ENCODE data around the gene MYMK.
A peak's percentile ranks its signal among the peaks of the same experiment; 100 is the strongest.

Gene MYMK

GRCh38 chr9:133535306-133535877, 10.6 kb upstream of the MYMK start:
- no peak for TF ChIP-seq CTCF (IDR thresholded peaks at IDR 0.05; ENCODE audit: low read depth, low read length, missing control alignments)
- no peak overlapping the region for H3K4me3 ChIP-seq (replicated peaks; ENCODE audit: low read depth, low read length)
- DNase-seq (ENCODE audit: extremely low read depth, low read depth) = no peak

GRCh38 chr9:133534346-133535291, 9.9 kb upstream of the MYMK start, which contains the start of gene ADAMTSL2:
TSS of gene ADAMTSL2 (plus strand) at chr9:133534704. CDS start at chr9:133536713, 2,009 bp downstream.
- no peak for TF ChIP-seq CTCF (IDR thresholded peaks at IDR 0.05; ENCODE audit: low read depth, low read length, missing control alignments)
- DNase-seq (ENCODE audit: extremely low read depth, low read depth) = no peak
- no peak within 1 kb of the TSS for H3K4me3 ChIP-seq (replicated peaks; ENCODE audit: low read depth, low read length)

DNA sequence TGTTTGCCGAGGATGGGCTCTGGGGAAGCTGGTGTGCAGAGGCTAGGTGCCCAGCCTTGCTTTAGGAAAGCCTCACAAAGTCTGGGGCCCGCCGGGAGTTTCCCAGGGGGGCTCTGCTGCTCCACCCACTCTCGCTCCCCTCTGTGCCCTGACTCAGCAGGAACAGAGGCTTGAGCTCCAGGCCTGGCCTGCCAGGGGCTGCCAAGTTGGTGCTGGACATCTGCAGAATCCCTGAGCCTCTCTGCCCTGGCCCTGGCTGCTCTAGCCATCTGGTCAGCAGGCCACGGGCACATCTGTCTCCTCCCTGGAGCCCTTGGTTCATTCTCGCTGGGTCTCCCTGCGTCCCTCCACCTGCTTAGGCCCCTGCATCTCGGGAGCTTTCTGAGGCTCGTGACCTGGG, 9.1 kb upstream of the MYMK start:
- TF ChIP-seq CTCF (IDR thresholded peaks at IDR 0.05; ENCODE audit: low read depth, low read length, missing control alignments) = no peak
- no peak for DNase-seq (ENCODE audit: extremely low read depth, low read depth)
- H3K4me3 ChIP-seq (replicated peaks; ENCODE audit: low read depth, low read length) = no peak overlapping the region

DNA sequence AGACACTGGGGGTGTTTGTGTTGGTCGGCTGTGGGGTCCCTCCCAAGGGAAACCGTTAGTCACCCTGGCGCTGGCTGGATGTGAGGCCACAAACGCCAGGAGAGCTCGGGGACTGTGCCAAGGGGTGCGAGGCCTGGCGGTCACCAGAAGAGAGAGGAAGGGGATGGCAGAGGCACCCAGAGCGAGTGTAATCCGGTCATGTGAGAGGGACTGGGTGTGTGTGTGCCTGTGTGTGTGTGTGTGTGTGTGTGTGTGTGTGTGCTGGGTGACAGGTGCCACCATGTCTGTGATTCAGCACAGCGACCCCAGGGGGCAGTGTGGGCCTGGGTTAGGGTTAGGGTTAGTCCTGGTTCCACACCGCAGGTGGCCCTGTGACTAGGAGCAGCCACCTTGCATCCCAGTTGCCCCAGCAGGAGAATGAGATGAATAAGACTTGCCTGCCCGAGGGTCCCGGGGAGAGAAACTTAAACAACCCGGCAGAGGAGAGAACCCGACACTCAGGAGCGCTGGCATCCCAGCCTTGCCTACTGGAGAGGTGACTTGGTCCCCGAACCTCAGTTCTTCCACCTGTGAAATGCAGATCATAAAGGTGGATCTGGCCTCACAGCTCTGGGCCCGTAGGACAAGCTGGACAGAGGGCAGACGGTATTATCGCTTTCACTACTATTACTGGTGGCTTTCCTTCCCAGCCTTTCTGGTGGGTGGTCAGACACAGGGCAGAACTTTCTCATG, 8.3 kb upstream of the MYMK start:
- no peak for DNase-seq (ENCODE audit: extremely low read depth, low read depth)
- TF ChIP-seq CTCF (IDR thresholded peaks at IDR 0.05; ENCODE audit: low read depth, low read length, missing control alignments) = peak; percentile 76
- no peak overlapping the region for H3K4me3 ChIP-seq (replicated peaks; ENCODE audit: low read depth, low read length)

DNA sequence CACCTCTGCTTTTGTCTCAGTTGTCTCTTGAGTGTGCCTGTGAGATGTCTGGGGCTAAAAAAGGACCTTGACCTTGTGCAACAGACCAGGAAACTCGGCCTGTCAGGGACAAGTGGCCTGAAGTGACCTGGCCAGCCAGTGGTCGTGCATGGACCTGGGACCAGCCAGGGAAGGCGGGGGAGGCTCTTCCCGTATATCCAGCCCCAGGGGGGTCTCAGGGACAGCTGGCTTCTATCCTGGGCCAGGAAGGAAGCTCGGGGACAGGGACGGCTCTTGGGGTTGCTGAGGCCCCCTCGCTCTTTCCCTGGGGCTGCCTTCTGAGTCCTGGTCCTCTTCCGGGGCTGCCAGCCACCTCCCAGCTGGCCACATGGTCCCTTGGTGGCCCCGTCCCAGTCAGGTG, 6.5 kb upstream of the MYMK start:
- no peak overlapping the region for H3K4me3 ChIP-seq (replicated peaks; ENCODE audit: low read depth, low read length)
- no peak for DNase-seq (ENCODE audit: extremely low read depth, low read depth)
- TF ChIP-seq CTCF (IDR thresholded peaks at IDR 0.05; ENCODE audit: low read depth, low read length, missing control alignments) = no peak

DNA sequence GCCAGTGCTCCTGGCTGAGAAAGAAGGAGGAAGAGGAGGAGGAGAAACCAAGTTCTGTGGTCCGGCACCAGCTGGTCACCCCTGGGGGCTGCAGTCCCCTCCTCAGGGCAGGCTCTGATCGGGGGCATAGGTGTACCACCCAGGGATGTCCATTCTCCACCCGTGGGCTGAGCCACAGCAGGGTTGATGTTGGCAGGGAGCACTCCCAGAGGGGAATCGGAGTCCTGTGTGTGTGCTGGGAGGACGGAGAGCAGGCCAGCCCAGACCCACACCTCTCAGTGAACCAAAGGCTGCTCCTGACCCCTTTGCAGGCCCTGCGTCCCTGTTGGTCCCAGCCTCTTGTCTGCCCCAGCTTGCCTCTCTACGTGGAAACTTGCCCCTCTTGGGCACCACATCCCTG, 5.1 kb upstream of the MYMK start:
- TF ChIP-seq CTCF (IDR thresholded peaks at IDR 0.05; ENCODE audit: low read depth, low read length, missing control alignments) = no peak
- DNase-seq (ENCODE audit: extremely low read depth, low read depth) = no peak
- H3K4me3 ChIP-seq (replicated peaks; ENCODE audit: low read depth, low read length) = no peak overlapping the region
